Ascending aorta (tissue), 2 donors: Measurements from ENCODE around the gene CX3CR1. TPM values are rescaled to one million over a fixed set of nuclear protein-coding genes. Genes with fewer than 3 reads are reported as not detected.

Source experiments
- DNase-seq, 2 donors: peaks; one replicate each; pipeline ENCODE4 v3.0.0-alpha.2; 2019; ENCODE audit warnings: low spot score in 2 of 2
- H3K27ac ChIP-seq, 2 donors: fragments of 200-600 bp; sonication (generic); one replicate each; pipeline ENCODE4 v1.5.1; 2016 to 2017; ENCODE audit warnings: mild to moderate bottlenecking in 1 of 2
- H3K27me3 ChIP-seq: fragments of 200-600 bp; sonication (generic); one replicate; pipeline ENCODE4 v1.5.1; 2017
- H3K36me3 ChIP-seq, 2 donors: fragments of 200-600 bp; sonication (generic); one replicate each; pipeline ENCODE4 v1.5.1; 2016
- H3K4me1 ChIP-seq, 2 donors: fragments of 200-600 bp; sonication (generic); one replicate each; pipeline ENCODE4 v1.5.1; 2016 to 2017; ENCODE audit warnings: mild to moderate bottlenecking in 1 of 2
- H3K4me3 ChIP-seq, 2 donors: fragments of 200-600 bp; sonication (generic); one replicate each; pipeline ENCODE4 v1.5.1; 2016 to 2017; ENCODE audit warnings: mild to moderate bottlenecking in 1 of 2
- H3K9me3 ChIP-seq, 2 donors: fragments of 200-600 bp; sonication (generic); one replicate each; pipeline ENCODE4 v1.5.1; 2016
- CTCF ChIP-seq, 3 experiments: fragments of 200-600 bp in 2 of 3; fragments of 450-650 bp in 1 of 3; sonication (generic) in 2 of 3; IDR thresholded peaks; one replicate each; pipeline ENCODE4 v1.5.1; 2016 to 2019; ENCODE audit warnings: antibody characterized with exemption in 3 of 3, mild to moderate bottlenecking in 1 of 3, moderate library complexity in 1 of 3
- intact Hi-C: fragments of 100-400 bp; cut with DNase I; formaldehyde crosslinking; loops from one replicate; pipeline ENCODE4 v1.15.1; 2023
- total RNA-seq: library from RNA; depleted of rRNA; stranded (reverse); fragments of >200 nt; gene quantifications from one replicate; pipeline ENCODE4 v1.1.0, GENCODE V29; 2016

Gene CX3CR1
- total RNA-seq, 1 donor from 2014 or later = not detected

- no peaks in the 10 kb centered on the region for H3K36me3 ChIP-seq
- H3K4me1 ChIP-seq = no peaks in the 10 kb centered on the region
- H3K27me3 ChIP-seq = no peaks in the 10 kb centered on the region
- intact Hi-C loops = loop anchor here (2.0 kb wide), 2 partner anchors 80 to 188 kb away; no protein-coding TSS in a partner anchor
- no peak overlapping the region for H3K4me3 ChIP-seq
- no peaks in the 10 kb centered on the region for H3K9me3 ChIP-seq
- no peak for TF ChIP-seq CTCF (IDR thresholded peaks at IDR 0.05)
- DNase-seq = no peak
- no peak overlapping the region for H3K27ac ChIP-seq
Measured at GRCh38 chr3:39289107-39289506, 9.3 kb upstream of the CX3CR1 start.

DNA sequence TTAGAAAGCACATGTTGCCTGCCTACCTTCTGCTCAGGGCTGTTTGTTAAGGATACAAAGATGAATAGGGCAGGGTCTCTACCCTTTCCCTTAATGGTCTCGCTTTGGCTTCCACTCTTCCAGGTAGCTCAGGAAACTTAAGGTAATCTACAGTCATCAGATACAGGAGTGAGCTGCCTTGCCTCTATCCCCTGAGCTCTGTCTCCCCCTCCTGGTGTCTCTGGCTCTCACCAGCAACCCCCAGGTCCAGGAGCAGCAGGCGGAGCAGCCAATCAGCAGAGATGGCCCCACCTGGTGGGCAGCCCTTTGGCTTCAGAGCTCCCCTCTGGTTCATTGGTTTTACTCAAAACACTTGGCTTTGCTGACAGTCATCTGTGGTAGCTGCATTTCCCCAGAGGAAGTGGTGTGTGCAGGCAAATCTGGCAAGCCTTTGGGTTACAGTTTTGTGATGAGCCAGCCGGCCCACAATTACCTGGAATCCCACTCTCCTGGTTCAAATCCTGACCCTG, 8.5 kb upstream of the CX3CR1 start:
- intact Hi-C loops = loop anchor here (1.0 to 2.0 kb wide), 4 partner anchors 80 to 188 kb away; no protein-coding TSS in a partner anchor
- no peaks in the 10 kb centered on the region for H3K9me3 ChIP-seq
- no peaks in the 10 kb centered on the region for H3K36me3 ChIP-seq
- H3K4me3 ChIP-seq = no peak overlapping the region
- peak; percentile 30 to 86 for DNase-seq
- TF ChIP-seq CTCF (IDR thresholded peaks at IDR 0.05) = peak; percentile 88 to 89 (median 88)
- H3K27ac ChIP-seq = no peak overlapping the region
- H3K4me1 ChIP-seq = no peaks in the 10 kb centered on the region
- no peaks in the 10 kb centered on the region for H3K27me3 ChIP-seq

- no peaks in the 10 kb centered on the region for H3K27me3 ChIP-seq
- no peak for DNase-seq
- no peak overlapping the region for H3K27ac ChIP-seq
- no peaks in the 10 kb centered on the region for H3K36me3 ChIP-seq
- TF ChIP-seq CTCF (IDR thresholded peaks at IDR 0.05) = no peak
- no peak overlapping the region for H3K4me3 ChIP-seq
- no peaks in the 10 kb centered on the region for H3K4me1 ChIP-seq
- intact Hi-C loops = loop anchor here (1.0 to 2.0 kb wide), 4 partner anchors 79 to 187 kb away; no protein-coding TSS in a partner anchor
- no peaks in the 10 kb centered on the region for H3K9me3 ChIP-seq
Measured at GRCh38 chr3:39287216-39288164, 7.7 kb upstream of the CX3CR1 start.

GRCh38 chr3:39286771-39287170, 6.9 kb upstream of the CX3CR1 start:
- no peak for TF ChIP-seq CTCF (IDR thresholded peaks at IDR 0.05)
- H3K4me1 ChIP-seq = no peaks in the 10 kb centered on the region
- intact Hi-C loops = no loop called here
- H3K36me3 ChIP-seq = no peaks in the 10 kb centered on the region
- H3K27ac ChIP-seq = no peak overlapping the region
- DNase-seq = no peak
- no peak overlapping the region for H3K4me3 ChIP-seq
- H3K27me3 ChIP-seq = no peaks in the 10 kb centered on the region
- no peaks in the 10 kb centered on the region for H3K9me3 ChIP-seq

- no peak for DNase-seq
- TF ChIP-seq CTCF (IDR thresholded peaks at IDR 0.05) = no peak
- H3K36me3 ChIP-seq = no peaks in the 10 kb centered on the region
- no peaks in the 10 kb centered on the region for H3K9me3 ChIP-seq
- no peaks in the 10 kb centered on the region for H3K4me1 ChIP-seq
- H3K4me3 ChIP-seq = no peak overlapping the region
- H3K27me3 ChIP-seq = no peaks in the 10 kb centered on the region
- intact Hi-C loops = no loop called here
- no peak overlapping the region for H3K27ac ChIP-seq
Measured at GRCh38 chr3:39285332-39285731, 5.5 kb upstream of the CX3CR1 start.
